BLaER1 treated with 17β-estradiol and CSF1 and Interleukin-3, amounts not matched to agents 10 nM and 100 nM (cell line): Measurements from ENCODE around the gene SFTPB.

Experiments
- H3K27ac ChIP-seq, 11 experiments: shearing (Covaris generic); formaldehyde crosslinking; 2 replicates each; pipeline ENCODE4 v1.8.1; 2022
- H3K27me3 ChIP-seq, 11 experiments: shearing (Covaris generic); formaldehyde crosslinking; 2 replicates each; pipeline ENCODE4 v1.8.1; 2022
- H3K36me3 ChIP-seq, 11 experiments: shearing (Covaris generic); formaldehyde crosslinking; 2 replicates each; pipeline ENCODE4 v1.8.1; 2022
- H3K4me1 ChIP-seq, 10 experiments: shearing (Covaris generic); formaldehyde crosslinking; 2 replicates each; pipeline ENCODE4 v1.8.1; 2022
- H3K4me2 ChIP-seq, 11 experiments: shearing (Covaris generic); formaldehyde crosslinking; 2 replicates each; pipeline ENCODE4 v1.8.1; 2022
- H3K4me3 ChIP-seq, 10 experiments: shearing (Covaris generic); formaldehyde crosslinking; 2 replicates each; pipeline ENCODE4 v1.8.1; 2022
- H3K9ac ChIP-seq, 11 experiments: shearing (Covaris generic); formaldehyde crosslinking; 2 replicates each; pipeline ENCODE4 v1.8.1; 2022
- H3K9me3 ChIP-seq, 11 experiments: shearing (Covaris generic); formaldehyde crosslinking; replicated peaks in 1 of 11; 2 replicates each; pipeline ENCODE4 v1.8.1; 2022
- H4K20me1 ChIP-seq, 11 experiments: shearing (Covaris generic); formaldehyde crosslinking; 2 replicates each; pipeline ENCODE4 v1.8.1; 2022
- Cebpa-rat ChIP-seq, 11 experiments: shearing (Covaris generic); IDR thresholded peaks; 2 replicates each; pipeline ENCODE4 v1.8.1; 2022

The SFTPB gene

GRCh38 chr2:85704800-85705679 is 37.0 kb upstream of the SFTPB start:
- peak overlapping the region in 7 of 10 experiments; percentile 0 to 53 (median 31); a peak in 8 of 20 replicates for H3K4me3 ChIP-seq
- peak overlapping the region; percentile 78 to 97 (median 90) for H3K4me2 ChIP-seq
- no peaks in the 10 kb centered on the region for H3K27me3 ChIP-seq
- peaks cover 59 to 89% (median 74%) of the 10 kb centered on the region in 10 experiments for H3K4me1 ChIP-seq
- H4K20me1 ChIP-seq = no peaks in the 10 kb centered on the region
- H3K9me3 ChIP-seq = no peaks in the 10 kb centered on the region
- no peak for TF ChIP-seq Cebpa-rat (IDR thresholded peaks at IDR 0.05)
- H3K27ac ChIP-seq = peak overlapping the region; percentile 70 to 97 (median 75)
- H3K9ac ChIP-seq = peak overlapping the region; percentile 41 to 86 (median 56)
- no peaks in the 10 kb centered on the region for H3K36me3 ChIP-seq

- no peak for TF ChIP-seq Cebpa-rat (IDR thresholded peaks at IDR 0.05)
- no peak overlapping the region for H3K4me3 ChIP-seq
- peak overlapping the region; percentile 78 to 97 (median 90) for H3K4me2 ChIP-seq
- H3K27ac ChIP-seq = peak overlapping the region in 8 of 11 experiments; percentile 70 to 97 (median 82); a peak in 15 of 22 replicates
- H3K9ac ChIP-seq = peak overlapping the region in 4 of 11 experiments; percentile 73 to 86 (median 83); a peak in 5 of 22 replicates
- peaks cover 0 to 3% (median 0%) of the 10 kb centered on the region in 11 experiments; a peak in 1 of 22 replicates for H3K9me3 ChIP-seq
- H3K27me3 ChIP-seq = no peaks in the 10 kb centered on the region
- no peaks in the 10 kb centered on the region for H3K36me3 ChIP-seq
- no peaks in the 10 kb centered on the region for H4K20me1 ChIP-seq
- H3K4me1 ChIP-seq = peaks cover 49 to 84% (median 68%) of the 10 kb centered on the region in 10 experiments
Observed at GRCh38 chr2:85704038-85704437, 36.0 kb upstream of the SFTPB start.

GRCh38 chr2:85703329-85703728 is 35.3 kb upstream of the SFTPB start:
- no peak for TF ChIP-seq Cebpa-rat (IDR thresholded peaks at IDR 0.05)
- no peaks in the 10 kb centered on the region for H3K27me3 ChIP-seq
- peaks cover 55 to 84% (median 70%) of the 10 kb centered on the region in 10 experiments for H3K4me1 ChIP-seq
- peak overlapping the region; percentile 62 to 93 (median 89); a peak in 15 of 22 replicates for H3K4me2 ChIP-seq
- peak overlapping the region in 1 of 11 experiments; percentile 11; a peak in 1 of 22 replicates for H3K9ac ChIP-seq
- H3K4me3 ChIP-seq = no peak overlapping the region
- peak overlapping the region in 3 of 11 experiments; percentile 97; a peak in 6 of 22 replicates for H3K27ac ChIP-seq
- peaks cover 0 to 3% (median 0%) of the 10 kb centered on the region in 11 experiments; a peak in 1 of 22 replicates for H3K9me3 ChIP-seq
- no peaks in the 10 kb centered on the region for H3K36me3 ChIP-seq
- H4K20me1 ChIP-seq = no peaks in the 10 kb centered on the region

- H3K4me3 ChIP-seq = no peak overlapping the region
- H3K27ac ChIP-seq = peak overlapping the region in 4 of 11 experiments; percentile 15 to 97 (median 64); a peak in 7 of 22 replicates
- H4K20me1 ChIP-seq = no peaks in the 10 kb centered on the region
- TF ChIP-seq Cebpa-rat (IDR thresholded peaks at IDR 0.05) = no peak
- H3K4me2 ChIP-seq = peak overlapping the region in 10 of 11 experiments; percentile 2 to 63 (median 44); a peak in 16 of 22 replicates
- peak overlapping the region in 2 of 11 experiments; percentile 11 to 12; a peak in 3 of 22 replicates for H3K9ac ChIP-seq
- no peaks in the 10 kb centered on the region for H3K36me3 ChIP-seq
- H3K27me3 ChIP-seq = no peaks in the 10 kb centered on the region
- peaks cover 0 to 3% (median 0%) of the 10 kb centered on the region in 11 experiments; a peak in 1 of 22 replicates for H3K9me3 ChIP-seq
- H3K4me1 ChIP-seq = peaks cover 61 to 87% (median 75%) of the 10 kb centered on the region in 10 experiments
Observed at GRCh38 chr2:85702800-85703199, 34.8 kb upstream of the SFTPB start.

GRCh38 chr2:85702172-85702571 is 34.2 kb upstream of the SFTPB start:
- Histone ChIP-seq H3K4me3 (no peak overlapping the region), H3K36me3 (no peaks in the 10 kb centered on the region), H4K20me1 (no peaks in the 10 kb centered on the region), H3K9ac (no peak overlapping the region), H3K27ac (peak overlapping the region in 3 of 11 experiments; percentile 58 to 97 (median 69); a peak in 5 of 22 replicates), H3K4me2 (peak overlapping the region in 6 of 11 experiments; percentile 8 to 63 (median 62); a peak in 9 of 22 replicates), H3K27me3 (no peaks in the 10 kb centered on the region), H3K9me3 (peaks cover 0 to 3% (median 0%) of the 10 kb centered on the region in 11 experiments; a peak in 1 of 22 replicates), H3K4me1 (peaks cover 60 to 86% (median 73%) of the 10 kb centered on the region in 10 experiments)
- no peak for TF ChIP-seq Cebpa-rat (IDR thresholded peaks at IDR 0.05)

GRCh38 chr2:85699325-85699724 is 31.3 kb upstream of the SFTPB start:
- TF ChIP-seq Cebpa-rat (IDR thresholded peaks at IDR 0.05) = no peak
- Histone ChIP-seq H3K4me3 (no peak overlapping the region), H3K4me2 (peak overlapping the region in 9 of 11 experiments; percentile 15 to 69 (median 45); a peak in 11 of 22 replicates), H4K20me1 (no peaks in the 10 kb centered on the region; a peak in 1 of 22 replicates), H3K36me3 (no peaks in the 10 kb centered on the region), H3K27me3 (no peaks in the 10 kb centered on the region), H3K4me1 (peaks cover 32 to 60% (median 45%) of the 10 kb centered on the region in 10 experiments), H3K9ac (no peak overlapping the region), H3K27ac (peak overlapping the region in 4 of 11 experiments; percentile 15 to 62 (median 45); a peak in 5 of 22 replicates), H3K9me3 (peaks cover 0 to 3% (median 0%) of the 10 kb centered on the region in 11 experiments; a peak in 1 of 22 replicates)

GRCh38 chr2:85698880-85699254 is 30.9 kb upstream of the SFTPB start:
- Histone ChIP-seq H3K9me3 (peaks cover 0 to 3% (median 0%) of the 10 kb centered on the region in 11 experiments; a peak in 1 of 22 replicates), H3K27me3 (no peaks in the 10 kb centered on the region), H4K20me1 (no peaks in the 10 kb centered on the region; a peak in 1 of 22 replicates), H3K4me2 (peak overlapping the region in 10 of 11 experiments; percentile 15 to 69 (median 47); a peak in 15 of 22 replicates), H3K9ac (peak overlapping the region in 3 of 11 experiments; percentile 17 to 32 (median 31); a peak in 4 of 22 replicates), H3K4me3 (no peak overlapping the region), H3K27ac (peak overlapping the region in 8 of 11 experiments; percentile 4 to 62 (median 40); a peak in 11 of 22 replicates), H3K4me1 (peaks cover 27 to 60% (median 43%) of the 10 kb centered on the region in 10 experiments), H3K36me3 (no peaks in the 10 kb centered on the region)
- no peak; a peak in 1 of 22 replicates for TF ChIP-seq Cebpa-rat (IDR thresholded peaks at IDR 0.05)

GRCh38 chr2:85698184-85698879 is 30.3 kb upstream of the SFTPB start:
- no peaks in the 10 kb centered on the region; a peak in 1 of 22 replicates for H4K20me1 ChIP-seq
- peaks cover 0 to 3% (median 0%) of the 10 kb centered on the region in 11 experiments; a peak in 1 of 22 replicates for H3K9me3 ChIP-seq
- no peak overlapping the region for H3K4me3 ChIP-seq
- peak overlapping the region; percentile 16 to 69 (median 49) for H3K4me2 ChIP-seq
- TF ChIP-seq Cebpa-rat (IDR thresholded peaks at IDR 0.05) = no peak
- H3K9ac ChIP-seq = peak overlapping the region in 8 of 11 experiments; percentile 6 to 51 (median 32); a peak in 11 of 22 replicates
- H3K36me3 ChIP-seq = no peaks in the 10 kb centered on the region
- no peaks in the 10 kb centered on the region for H3K27me3 ChIP-seq
- H3K27ac ChIP-seq = peak overlapping the region in 9 of 11 experiments; percentile 4 to 62 (median 39); a peak in 13 of 22 replicates
- peaks cover 22 to 59% (median 41%) of the 10 kb centered on the region in 10 experiments for H3K4me1 ChIP-seq
